A549 (cell line): ENCODE measurements around the gene S100A9. TPM values are rescaled to one million over a fixed set of nuclear protein-coding genes. Genes with fewer than 3 reads are reported as not detected.

ENCODE experiments used
- ATAC-seq, 2 experiments: fragments of 200-7000 bp in 1 of 2; fragments of >200 bp in 1 of 2; cut with Nextera tagmentation in 1 of 2; cut with Tn5 transposase in 1 of 2; 3 replicates each; pipeline versions ENCODE4 v1.8.0 to v1.9.1; 2018 to 2020; ENCODE audit warnings: mild to moderate bottlenecking in 1 of 2, moderate library complexity in 1 of 2
- CTCF ChIA-PET: fragments of 300-600 bp; sonication (Branson Sonifier 250); formaldehyde crosslinking; extraction: SDS; loops from one replicate; lab custom pipeline; 2021; ENCODE audit warnings: antibody characterized with exemption, inconsistent platforms; lab: Yijun Ruan, JAX
- POLR2A ChIA-PET: fragments of 350-600 bp; formaldehyde crosslinking; extraction: SDS; loops from one replicate; lab custom pipeline; 2021; ENCODE audit warnings: antibody characterized with exemption, inconsistent platforms; lab: Yijun Ruan, JAX
- DNase-seq, 2 experiments: peaks; one replicate each; pipeline versions ENCODE4 v3.0.0 to v3.0.0-alpha.2; 2011 to 2016; ENCODE audit warnings: low read depth in 1 of 2, low spot score in 1 of 2
- FAIRE-seq: peaks from 2 replicates; lab custom pipeline; 2011; peaks lifted over from hg19 to GRCh38; lab: Jason Lieb, UNC
- H3K27ac ChIP-seq, 2 experiments: fragments of >200 bp; sonication (Bioruptor Twin); formaldehyde crosslinking; 3 replicates each; pipeline ENCODE4 v1.5.1; 2016 to 2017
- H3K4me1 ChIP-seq: fragments of >200 bp; sonication (Bioruptor Twin); formaldehyde crosslinking; 3 replicates; pipeline ENCODE4 v1.6.1; 2016
- H3K4me2 ChIP-seq: fragments of >200 bp; sonication (Bioruptor Twin); formaldehyde crosslinking; 3 replicates; pipeline ENCODE4 v1.6.1; 2016
- H3K4me3 ChIP-seq: fragments of >200 bp; sonication (Bioruptor Twin); formaldehyde crosslinking; 3 replicates; pipeline ENCODE4 v1.5.1; 2016
- H3K9me3 ChIP-seq: fragments of >200 bp; sonication (Bioruptor Twin); formaldehyde crosslinking; 3 replicates; pipeline ENCODE4 v1.6.1; 2016
- ATOH8 ChIP-seq: fragments of 250-450 bp; sonication (Bioruptor Pico); IDR thresholded peaks from 2 replicates; pipeline ENCODE4 v1.5.0; 2020; ENCODE audit warnings: low read depth, mild to moderate bottlenecking, moderate library complexity
- BHLHE40 ChIP-seq: IDR thresholded peaks from 2 replicates; pipeline ENCODE4 v1.6.1; 2012; ENCODE audit warnings: low read depth, low read length, inconsistent platforms
- CEBPB ChIP-seq, 2 experiments: fragments of >200 bp in 1 of 2; sonication (Bioruptor Twin) in 1 of 2; formaldehyde crosslinking in 1 of 2; IDR thresholded peaks; 2 replicates each; pipeline ENCODE4 v1.6.1; 2012 to 2016
- E2F6 ChIP-seq: IDR thresholded peaks from 2 replicates; pipeline ENCODE4 v1.6.1; 2012; ENCODE audit warnings: low read depth, borderline replicate concordance
- EHF ChIP-seq: fragments of 250-450 bp; sonication (Bioruptor Pico); IDR thresholded peaks from 2 replicates; pipeline ENCODE4 v1.5.0; 2020; ENCODE audit warnings: mild to moderate bottlenecking
- ESRRA ChIP-seq: fragments of 150-350 bp; IDR thresholded peaks from 2 replicates; pipeline ENCODE4 v1.6.1; 2014; ENCODE audit warnings: mild to moderate bottlenecking, low read length, borderline replicate concordance
- HDAC2 ChIP-seq: fragments of 200-600 bp; sonication (generic); IDR thresholded peaks from 2 replicates; pipeline ENCODE4 v1.6.1; 2016
- HEYL ChIP-seq: fragments of 250-450 bp; sonication (Bioruptor Pico); IDR thresholded peaks from 2 replicates; pipeline ENCODE4 v1.8.0; 2021; ENCODE audit warnings: mild to moderate bottlenecking, moderate library complexity
- HOXB13 ChIP-seq: fragments of 250-450 bp; sonication (Bioruptor Pico); IDR thresholded peaks from 2 replicates; pipeline ENCODE4 v1.5.0; 2020; ENCODE audit warnings: low read depth, mild to moderate bottlenecking, moderate library complexity
- JUN ChIP-seq, 2 experiments: fragments of >200 bp; sonication (Bioruptor Twin); formaldehyde crosslinking; IDR thresholded peaks; 2 replicates in 1 of 2; 3 replicates in 1 of 2; pipeline ENCODE4 v1.6.1; 2016 to 2017
- JUNB ChIP-seq: fragments of >200 bp; sonication (Bioruptor Twin); formaldehyde crosslinking; IDR thresholded peaks from 2 replicates; pipeline ENCODE4 v1.6.1; 2016
- KDM1A ChIP-seq: fragments of 200-600 bp; sonication (generic); IDR thresholded peaks from 2 replicates; pipeline ENCODE4 v1.6.1; 2016; ENCODE audit warnings: low read depth, mild to moderate bottlenecking
- KDM5A ChIP-seq: fragments of 200-600 bp; sonication (generic); IDR thresholded peaks from 2 replicates; pipeline ENCODE4 v1.6.1; 2016; ENCODE audit warnings: antibody characterized with exemption, mild to moderate bottlenecking
- MAZ ChIP-seq: fragments of 150-350 bp; IDR thresholded peaks from 2 replicates; pipeline ENCODE4 v1.6.1; 2014; ENCODE audit warnings: antibody characterized with exemption, low read depth, low read length, borderline replicate concordance
- MYC ChIP-seq: IDR thresholded peaks from 2 replicates; pipeline ENCODE4 v1.6.1; 2012; ENCODE audit warnings: mild to moderate bottlenecking, inconsistent platforms, low read length, improper control_type of control experiment, borderline replicate concordance
- NFE2L2 ChIP-seq: fragments of 150-350 bp; conservative IDR thresholded peaks from 2 replicates; pipeline ENCODE4 v1.6.1; 2014; ENCODE audit warnings: low read length
- POLR2A ChIP-seq: IDR thresholded peaks from 2 replicates; pipeline ENCODE4 v1.6.1; 2012; ENCODE audit warnings: mild to moderate bottlenecking, low read length
- POLR2AphosphoS2 ChIP-seq: conservative IDR thresholded peaks from 2 replicates; pipeline ENCODE4 v1.6.1; 2012; ENCODE audit warnings: low read length, improper control_type of control experiment, inconsistent platforms
- RFX5 ChIP-seq: fragments of 450-650 bp; IDR thresholded peaks from 2 replicates; pipeline ENCODE4 v1.7.1; 2014; ENCODE audit warnings: antibody characterized with exemption, mild to moderate bottlenecking, moderate library complexity
- SMC3 ChIP-seq: fragments of >200 bp; sonication (Bioruptor Twin); formaldehyde crosslinking; IDR thresholded peaks from 3 replicates; pipeline ENCODE4 v1.6.1; 2018; ENCODE audit warnings: inconsistent platforms
- TP53 ChIP-seq: fragments of 250-450 bp; sonication (Bioruptor Pico); IDR thresholded peaks from 2 replicates; pipeline ENCODE4 v1.5.0; 2021; ENCODE audit warnings: mild to moderate bottlenecking, moderate library complexity
- USF2 ChIP-seq: fragments of 450-650 bp; IDR thresholded peaks from 2 replicates; pipeline ENCODE4 v1.6.1; 2014; ENCODE audit warnings: antibody characterized with exemption
- WGBS: methylation state at CpG from one replicate; pipeline ENCODE4 v1.1.6; 2017; ENCODE audit errors: missing lambda C conversion rate; 5-methylcytosine and 5-hydroxymethylcytosine counted together
- polyA plus RNA-seq, 4 experiments: library from polyadenylated mRNA; depleted of rRNA in 3 of 4; stranded (reverse); fragments of >200 nt; fragmentation: RNase III in 1 of 4; extraction: RNeasy Plus Mini Kit Qiagen cat#74134 plus additional on column Dnase treatment in 1 of 4; gene quantifications; 2 replicates in 3 of 4; 3 replicates in 1 of 4; pipeline ENCODE4 v1.2.3, GENCODE V29; 2011 to 2017
- TF ChIP-seq, protein P1 (sequence below): fragments of >200 bp; sonication (Bioruptor Twin); formaldehyde crosslinking; IDR thresholded peaks from 2 replicates; pipeline ENCODE4 v1.6.1; 2016

S100A9 gene
- polyA plus RNA-seq, 2 of the 4 experiments (the other 2 are of a cell fraction), result 0.90 to 3.1 TPM

DNA sequence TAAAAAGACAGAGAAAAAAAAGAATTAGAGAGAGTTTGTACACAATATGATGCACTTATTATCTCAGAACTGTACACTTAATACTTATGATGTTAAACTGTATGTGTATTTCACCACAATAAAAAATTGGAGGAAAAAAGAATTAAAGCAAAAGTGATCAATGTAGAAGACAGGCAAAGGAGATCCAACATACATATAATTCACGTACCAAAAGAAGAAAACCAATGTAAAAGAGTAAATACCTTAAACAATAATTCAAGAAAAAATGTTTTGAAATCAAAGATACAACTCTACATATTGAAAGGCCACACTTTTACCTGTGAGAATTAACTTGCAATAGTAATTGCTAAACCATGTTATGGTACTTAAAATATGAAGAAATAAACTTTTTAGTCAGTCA, 35.1 kb upstream of the S100A9 start:
- Histone ChIP-seq H3K27ac (no peak overlapping the region), H3K4me3 (no peak overlapping the region), H3K9me3 (peaks cover 16% of the 10 kb centered on the region; the same call in 2 of the 3 replicates), H3K4me1 (no peaks in the 10 kb centered on the region), H3K4me2 (no peak overlapping the region)
- 0% methylated on average over 1 of the region's 1 CpG for WGBS
- DNase-seq, result no peak
- POLR2A ChIA-PET, result no interaction called here
- ATAC-seq, result no peak
- FAIRE-seq, result no peak
- CTCF ChIA-PET, result interaction anchor here (1.0 kb wide), 1 partner anchor 172 kb away, joined by 3 read pairs; no protein-coding TSS in a partner anchor
- TF ChIP-seq E2F6 (no peak), ATOH8 (no peak), SMC3 (no peak), ESRRA (no peak), RFX5 (no peak)
- TF ChIP-seq, protein P1, sequence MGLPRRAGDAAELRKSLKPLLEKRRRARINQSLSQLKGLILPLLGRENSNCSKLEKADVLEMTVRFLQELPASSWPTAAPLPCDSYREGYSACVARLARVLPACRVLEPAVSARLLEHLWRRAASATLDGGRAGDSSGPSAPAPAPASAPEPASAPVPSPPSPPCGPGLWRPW, result no peak

DNA sequence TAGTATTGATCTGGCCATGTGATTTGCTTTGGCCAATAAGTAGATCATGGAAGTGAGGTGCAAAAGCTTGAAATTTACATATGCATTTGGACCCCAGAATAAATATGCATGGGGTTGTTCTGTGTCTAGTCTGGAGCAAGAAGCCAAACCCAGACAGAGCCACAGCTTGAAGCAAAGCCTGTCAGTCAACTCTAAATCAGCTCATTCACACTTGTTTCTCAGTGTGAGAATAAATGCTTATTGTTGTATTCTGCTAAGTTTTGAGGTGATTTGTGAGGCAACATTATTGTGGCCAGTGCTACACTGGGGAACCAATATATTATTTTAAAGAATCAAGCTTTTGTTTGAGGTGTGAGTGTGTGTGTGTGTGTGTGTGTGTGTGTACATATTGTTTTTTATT, 32.7 kb upstream of the S100A9 start:
- ChIA-PET CTCF (no interaction called here), POLR2A (no interaction called here)
- TF ChIP-seq HEYL (CRISPR knock-in tag) (no peak), TP53 (no peak), JUNB (no peak), POLR2A (no peak), SMC3 (no peak), MYC (no peak), NFE2L2 (no peak), BHLHE40 (no peak), CEBPB (IDR thresholded peaks at IDR 0.05) (no peak), JUN (IDR thresholded peaks at IDR 0.05) (no peak), ESRRA (no peak)
- peaks cover 16% of the 10 kb centered on the region; the same call in 2 of the 3 replicates for H3K9me3 ChIP-seq
- no peak for FAIRE-seq
- H3K4me1 ChIP-seq, result no peaks in the 10 kb centered on the region
- no peak for DNase-seq
- H3K27ac ChIP-seq, result no peak overlapping the region
- ATAC-seq, result no peak
- H3K4me3 ChIP-seq, result no peak overlapping the region
- no peak overlapping the region for H3K4me2 ChIP-seq

- TF ChIP-seq MAZ (no peak), EHF (no peak), HOXB13 (CRISPR knock-in tag) (no peak), USF2 (no peak), POLR2AphosphoS2 (no peak), KDM5A (no peak), HDAC2 (no peak), ATOH8 (no peak), KDM1A (no peak)
- Histone ChIP-seq H3K4me1 (no peaks in the 10 kb centered on the region), H3K9me3 (no peaks in the 10 kb centered on the region), H3K4me2 (no peak overlapping the region), H3K27ac (no peak overlapping the region), H3K4me3 (no peak overlapping the region)
- DNase-seq (no peak), FAIRE-seq (no peak), ATAC-seq (no peak)
- CTCF ChIA-PET, result interaction anchor here (0.8 to 3.9 kb wide), 2 partner anchors 19 to 161 kb away, joined by 3 to 21 read pairs; no protein-coding TSS in a partner anchor
- POLR2A ChIA-PET, result no interaction called here
- 46% methylated on average over 1 of the region's 1 CpG for WGBS
Measured at GRCh38 chr1:153333902-153334301, 23.8 kb upstream of the S100A9 start.
